ENCODE results near the gene ATIC. TPM values are rescaled to one million over a fixed set of nuclear protein-coding genes. Genes with fewer than 3 reads are reported as not detected.

The ATIC gene
- total and polyA plus RNA-seq, 2 donors: 40.7 to 106 TPM

DNA sequence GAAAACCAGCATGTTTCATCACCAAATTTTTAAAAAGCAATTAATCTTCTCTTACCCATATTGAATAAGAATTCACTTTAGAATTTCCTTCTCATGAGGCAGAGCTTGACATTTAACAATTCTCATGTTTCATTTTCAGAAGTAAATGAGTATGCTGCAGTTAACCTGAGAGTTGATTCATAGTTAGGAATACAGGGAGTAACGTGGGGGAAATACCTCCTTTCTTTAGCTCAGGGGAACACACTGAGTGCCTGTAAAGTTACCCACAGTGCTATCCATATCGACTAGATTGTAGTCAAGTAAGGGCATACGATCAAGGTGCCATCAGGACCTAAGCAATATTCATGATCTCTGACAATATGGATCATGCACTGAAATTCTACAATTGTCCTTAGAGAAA lies 38.9 kb upstream of the ATIC start:
- Histone ChIP-seq H3K27me3 (ENCODE audit: control insufficient read depth in 2 of 2, insufficient read depth in 1 of 2, low read length in 1 of 2) (no peaks in the 10 kb centered on the region), H3K36me3 (ENCODE audit: control insufficient read depth in 2 of 2, insufficient read depth in 2 of 2, low read length in 1 of 2) (no peaks in the 10 kb centered on the region), H3K4me1 (ENCODE audit: control insufficient read depth in 2 of 2, insufficient read depth in 2 of 2, low read length in 2 of 2) (no peaks in the 10 kb centered on the region), H3K9me3 (ENCODE audit: control insufficient read depth in 2 of 2, insufficient read depth in 1 of 2, low read length in 1 of 2) (no peaks in the 10 kb centered on the region), H3K27ac (ENCODE audit: low read depth in 1 of 2, low read length in 1 of 2) (no peak overlapping the region), H3K4me3 (ENCODE audit: low read length in 2 of 2) (no peak overlapping the region)
- DNase-seq (ENCODE audit: low read depth in 6 of 9, low spot score in 9 of 9): no peak
- WGBS: 93% methylated on average over 3 of the region's 3 CpGs

DNA sequence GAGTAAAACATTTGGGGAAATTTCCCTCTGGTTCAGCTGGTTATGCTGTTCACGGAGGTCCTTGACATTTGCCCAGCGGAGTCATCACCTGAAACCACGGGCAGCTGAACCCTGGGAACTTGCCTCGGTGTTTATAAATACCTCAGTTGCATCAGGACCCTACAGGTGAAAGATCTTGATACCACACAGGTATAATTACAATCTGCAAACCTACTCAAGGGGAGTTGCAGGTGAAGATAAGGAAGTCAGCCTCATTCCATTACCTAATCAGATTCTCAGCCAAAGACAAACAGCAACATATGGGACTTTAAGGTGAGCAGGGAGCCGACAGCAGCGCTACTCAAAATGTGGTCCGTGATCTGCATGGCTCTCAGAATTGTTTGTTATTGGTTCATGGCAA lies 37.0 kb upstream of the ATIC start:
- H3K36me3 ChIP-seq (ENCODE audit: control insufficient read depth in 2 of 2, insufficient read depth in 2 of 2, low read length in 1 of 2): no peaks in the 10 kb centered on the region
- H3K4me1 ChIP-seq (ENCODE audit: control insufficient read depth in 2 of 2, insufficient read depth in 2 of 2, low read length in 2 of 2): no peaks in the 10 kb centered on the region
- no peak for DNase-seq (ENCODE audit: low read depth in 6 of 9, low spot score in 9 of 9)
- H3K27ac ChIP-seq (ENCODE audit: low read depth in 1 of 2, low read length in 1 of 2): no peak overlapping the region
- no peaks in the 10 kb centered on the region for H3K27me3 ChIP-seq (ENCODE audit: control insufficient read depth in 2 of 2, insufficient read depth in 1 of 2, low read length in 1 of 2)
- WGBS: 89% methylated on average over 7 of the region's 7 CpGs
- H3K4me3 ChIP-seq (ENCODE audit: low read length in 2 of 2): no peak overlapping the region
- no peaks in the 10 kb centered on the region for H3K9me3 ChIP-seq (ENCODE audit: control insufficient read depth in 2 of 2, insufficient read depth in 1 of 2, low read length in 1 of 2)

DNA sequence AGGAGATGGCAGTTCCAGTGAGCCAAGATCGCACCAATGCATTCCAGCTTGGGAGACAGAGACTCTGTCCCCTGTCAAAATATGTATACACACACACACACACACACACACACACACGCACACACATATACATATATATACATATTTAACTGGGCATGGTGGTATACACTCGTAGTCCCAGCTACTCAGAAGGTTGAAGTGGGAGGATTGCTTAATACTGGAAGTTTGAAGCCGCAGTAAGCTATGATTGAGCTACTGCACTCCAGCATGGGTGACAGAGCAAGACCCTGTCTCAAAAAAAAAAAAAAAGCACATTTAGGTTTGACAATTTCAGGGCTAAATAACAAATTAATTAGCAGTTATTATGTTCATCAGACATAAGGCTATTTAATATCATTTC lies 36.0 kb upstream of the ATIC start:
- WGBS: 72% methylated on average over 4 of the region's 4 CpGs
- H3K27me3 ChIP-seq (ENCODE audit: control insufficient read depth in 2 of 2, insufficient read depth in 1 of 2, low read length in 1 of 2): no peaks in the 10 kb centered on the region
- no peak overlapping the region for H3K4me3 ChIP-seq (ENCODE audit: low read length in 2 of 2)
- no peaks in the 10 kb centered on the region for H3K4me1 ChIP-seq (ENCODE audit: control insufficient read depth in 2 of 2, insufficient read depth in 2 of 2, low read length in 2 of 2)
- no peak for DNase-seq (ENCODE audit: low read depth in 6 of 9, low spot score in 9 of 9)
- no peaks in the 10 kb centered on the region for H3K9me3 ChIP-seq (ENCODE audit: control insufficient read depth in 2 of 2, insufficient read depth in 1 of 2, low read length in 1 of 2)
- H3K27ac ChIP-seq (ENCODE audit: low read depth in 1 of 2, low read length in 1 of 2): no peak overlapping the region
- no peaks in the 10 kb centered on the region for H3K36me3 ChIP-seq (ENCODE audit: control insufficient read depth in 2 of 2, insufficient read depth in 2 of 2, low read length in 1 of 2)

DNA sequence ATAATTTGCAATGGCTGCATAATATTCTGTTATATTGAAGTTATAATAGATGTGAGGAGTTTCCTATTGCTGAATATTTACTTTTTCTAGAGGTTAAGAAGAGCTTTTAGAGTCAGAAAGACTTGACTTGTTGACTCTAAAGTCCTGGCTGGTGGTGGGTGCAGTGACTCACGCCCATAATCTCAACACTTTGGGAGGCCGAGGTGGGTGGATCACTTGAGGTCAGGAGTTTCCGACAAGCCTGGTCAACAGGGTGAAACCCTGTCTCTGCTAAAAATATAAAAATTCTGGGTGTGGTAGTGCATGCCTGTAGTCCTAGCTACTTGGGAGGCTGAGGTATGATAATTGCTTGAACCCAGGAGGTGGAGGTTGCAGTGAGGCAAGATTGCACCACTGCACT lies 33.9 kb upstream of the ATIC start:
- H3K4me1 ChIP-seq (ENCODE audit: control insufficient read depth in 2 of 2, insufficient read depth in 2 of 2, low read length in 2 of 2): no peaks in the 10 kb centered on the region
- WGBS: 78% methylated on average over 3 of the region's 3 CpGs
- no peak overlapping the region for H3K27ac ChIP-seq (ENCODE audit: low read depth in 1 of 2, low read length in 1 of 2)
- H3K36me3 ChIP-seq (ENCODE audit: control insufficient read depth in 2 of 2, insufficient read depth in 2 of 2, low read length in 1 of 2): no peaks in the 10 kb centered on the region
- no peaks in the 10 kb centered on the region for H3K9me3 ChIP-seq (ENCODE audit: control insufficient read depth in 2 of 2, insufficient read depth in 1 of 2, low read length in 1 of 2)
- no peaks in the 10 kb centered on the region for H3K27me3 ChIP-seq (ENCODE audit: control insufficient read depth in 2 of 2, insufficient read depth in 1 of 2, low read length in 1 of 2)
- DNase-seq (ENCODE audit: low read depth in 6 of 9, low spot score in 9 of 9): no peak
- H3K4me3 ChIP-seq (ENCODE audit: low read length in 2 of 2): no peak overlapping the region

DNA sequence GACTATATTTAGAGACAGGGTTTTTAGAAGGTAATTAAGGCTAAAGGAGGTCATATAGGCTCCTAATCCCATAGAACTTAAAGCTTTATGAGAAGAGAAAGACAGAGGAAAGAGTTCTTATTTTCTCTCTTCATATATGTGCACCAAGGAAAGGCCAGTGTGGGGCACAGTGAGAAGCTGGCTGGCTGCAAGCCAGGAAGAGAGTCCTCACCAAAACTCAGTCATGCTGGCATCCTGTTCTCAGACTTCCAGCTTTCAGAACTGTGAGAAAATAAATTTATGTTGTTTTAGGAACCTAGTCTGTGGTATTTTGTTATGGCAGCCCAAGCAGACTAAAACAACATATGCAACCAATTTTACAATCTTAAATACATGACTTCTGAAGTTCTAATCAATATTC lies 31.5 kb upstream of the ATIC start:
- H3K9me3 ChIP-seq (ENCODE audit: control insufficient read depth in 2 of 2, insufficient read depth in 1 of 2, low read length in 1 of 2): no peaks in the 10 kb centered on the region
- no peak overlapping the region for H3K4me3 ChIP-seq (ENCODE audit: low read length in 2 of 2)
- no peaks in the 10 kb centered on the region for H3K36me3 ChIP-seq (ENCODE audit: control insufficient read depth in 2 of 2, insufficient read depth in 2 of 2, low read length in 1 of 2)
- no peak for DNase-seq (ENCODE audit: low read depth in 6 of 9, low spot score in 9 of 9)
- H3K27me3 ChIP-seq (ENCODE audit: control insufficient read depth in 2 of 2, insufficient read depth in 1 of 2, low read length in 1 of 2): no peaks in the 10 kb centered on the region
- no peak overlapping the region for H3K27ac ChIP-seq (ENCODE audit: low read depth in 1 of 2, low read length in 1 of 2)
- H3K4me1 ChIP-seq (ENCODE audit: control insufficient read depth in 2 of 2, insufficient read depth in 2 of 2, low read length in 2 of 2): no peaks in the 10 kb centered on the region

DNA sequence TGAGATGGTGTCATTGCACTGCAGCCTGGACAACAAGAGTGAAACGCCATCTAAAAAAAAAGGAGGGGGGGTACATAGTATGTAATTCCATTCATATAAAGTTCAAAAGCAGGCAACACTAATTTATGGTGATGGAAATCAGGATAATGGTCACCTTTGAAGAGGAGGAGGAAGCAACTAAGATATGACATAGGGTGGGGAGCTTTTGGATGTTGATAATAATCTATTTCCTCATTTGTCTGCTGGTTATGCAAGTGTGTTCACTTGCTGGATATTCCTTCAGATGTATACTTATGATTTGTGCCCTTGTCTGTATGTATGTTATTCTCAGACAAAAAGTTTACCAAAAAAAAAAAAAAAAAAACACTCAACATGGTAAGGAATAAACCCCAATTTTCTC lies 28.6 kb upstream of the ATIC start:
- Histone ChIP-seq H3K4me3 (ENCODE audit: low read length in 2 of 2) (no peak overlapping the region), H3K27me3 (ENCODE audit: control insufficient read depth in 2 of 2, insufficient read depth in 1 of 2, low read length in 1 of 2) (no peaks in the 10 kb centered on the region), H3K4me1 (ENCODE audit: control insufficient read depth in 2 of 2, insufficient read depth in 2 of 2, low read length in 2 of 2) (no peaks in the 10 kb centered on the region), H3K36me3 (ENCODE audit: control insufficient read depth in 2 of 2, insufficient read depth in 2 of 2, low read length in 1 of 2) (no peaks in the 10 kb centered on the region), H3K27ac (ENCODE audit: low read depth in 1 of 2, low read length in 1 of 2) (no peak overlapping the region), H3K9me3 (ENCODE audit: control insufficient read depth in 2 of 2, insufficient read depth in 1 of 2, low read length in 1 of 2) (no peaks in the 10 kb centered on the region)
- DNase-seq (ENCODE audit: low read depth in 6 of 9, low spot score in 9 of 9): no peak
- 100% methylated on average over 1 of the region's 1 CpG for WGBS

DNA sequence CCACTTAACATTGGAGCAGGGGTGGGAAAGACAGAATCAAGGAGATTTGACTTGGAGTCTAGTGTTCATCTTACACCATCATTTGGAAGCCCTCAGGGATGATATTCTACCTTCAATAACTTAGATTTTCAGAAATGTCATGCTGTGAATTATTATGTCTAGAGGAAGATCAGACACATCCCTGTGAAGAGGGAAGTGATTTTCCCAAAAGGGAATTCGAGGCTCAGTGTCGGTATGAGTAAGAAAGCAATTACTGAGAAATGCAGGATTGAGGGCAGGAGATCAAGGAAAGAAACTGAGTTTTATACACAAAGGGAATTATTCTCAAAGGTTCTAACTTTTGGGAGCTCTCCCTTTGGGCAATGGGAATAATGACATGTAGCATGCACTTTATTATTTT lies 25.6 kb upstream of the ATIC start:
- Histone ChIP-seq H3K36me3 (ENCODE audit: control insufficient read depth in 2 of 2, insufficient read depth in 2 of 2, low read length in 1 of 2) (no peaks in the 10 kb centered on the region), H3K4me3 (ENCODE audit: low read length in 2 of 2) (no peak overlapping the region), H3K27me3 (ENCODE audit: control insufficient read depth in 2 of 2, insufficient read depth in 1 of 2, low read length in 1 of 2) (no peaks in the 10 kb centered on the region), H3K9me3 (ENCODE audit: control insufficient read depth in 2 of 2, insufficient read depth in 1 of 2, low read length in 1 of 2) (no peaks in the 10 kb centered on the region), H3K4me1 (ENCODE audit: control insufficient read depth in 2 of 2, insufficient read depth in 2 of 2, low read length in 2 of 2) (no peaks in the 10 kb centered on the region), H3K27ac (ENCODE audit: low read depth in 1 of 2, low read length in 1 of 2) (no peak overlapping the region)
- no peak for DNase-seq (ENCODE audit: low read depth in 6 of 9, low spot score in 9 of 9)
- WGBS: 95% methylated on average over 2 of the region's 2 CpGs

DNA sequence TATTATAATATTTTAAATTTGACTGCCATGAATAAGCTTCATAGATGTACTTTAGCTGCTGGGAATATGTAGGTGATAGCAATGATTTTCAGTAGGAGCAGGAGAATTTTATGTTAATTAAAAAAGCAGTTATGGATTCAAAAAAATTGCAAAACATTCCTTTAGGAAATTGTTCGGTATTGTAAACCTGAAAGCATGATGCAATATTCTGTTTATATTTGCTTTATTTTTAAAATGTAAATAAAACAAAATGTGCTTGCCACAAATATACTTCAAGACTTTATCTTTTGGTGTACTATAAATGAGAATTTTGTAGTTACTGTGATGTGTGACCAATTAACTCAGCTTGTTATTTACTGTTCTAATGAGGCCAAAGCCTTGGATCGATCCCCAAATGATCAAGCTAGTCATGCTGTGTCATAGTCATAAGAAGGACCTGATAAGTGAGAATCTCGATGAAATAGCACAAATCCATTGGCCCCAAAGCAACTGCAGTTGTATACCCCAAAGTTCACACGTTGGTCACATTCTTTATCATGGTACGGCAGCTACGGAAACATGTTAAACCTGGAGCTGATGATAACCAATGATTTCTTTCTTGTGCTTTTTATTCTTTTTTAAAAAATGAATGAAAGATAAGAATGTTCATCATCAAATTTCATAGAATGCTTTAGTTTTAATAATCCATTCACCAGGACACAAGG lies 23.6 kb upstream of the ATIC start:
- no peak overlapping the region for H3K27ac ChIP-seq (ENCODE audit: low read depth in 1 of 2, low read length in 1 of 2)
- no peak for DNase-seq (ENCODE audit: low read depth in 6 of 9, low spot score in 9 of 9)
- WGBS: 95% methylated on average over 6 of the region's 6 CpGs
- H3K4me1 ChIP-seq (ENCODE audit: control insufficient read depth in 2 of 2, insufficient read depth in 2 of 2, low read length in 2 of 2): no peaks in the 10 kb centered on the region
- no peak overlapping the region for H3K4me3 ChIP-seq (ENCODE audit: low read length in 2 of 2)
- no peaks in the 10 kb centered on the region for H3K27me3 ChIP-seq (ENCODE audit: control insufficient read depth in 2 of 2, insufficient read depth in 1 of 2, low read length in 1 of 2)
- no peaks in the 10 kb centered on the region for H3K36me3 ChIP-seq (ENCODE audit: control insufficient read depth in 2 of 2, insufficient read depth in 2 of 2, low read length in 1 of 2)
- H3K9me3 ChIP-seq (ENCODE audit: control insufficient read depth in 2 of 2, insufficient read depth in 1 of 2, low read length in 1 of 2): no peaks in the 10 kb centered on the region

DNA sequence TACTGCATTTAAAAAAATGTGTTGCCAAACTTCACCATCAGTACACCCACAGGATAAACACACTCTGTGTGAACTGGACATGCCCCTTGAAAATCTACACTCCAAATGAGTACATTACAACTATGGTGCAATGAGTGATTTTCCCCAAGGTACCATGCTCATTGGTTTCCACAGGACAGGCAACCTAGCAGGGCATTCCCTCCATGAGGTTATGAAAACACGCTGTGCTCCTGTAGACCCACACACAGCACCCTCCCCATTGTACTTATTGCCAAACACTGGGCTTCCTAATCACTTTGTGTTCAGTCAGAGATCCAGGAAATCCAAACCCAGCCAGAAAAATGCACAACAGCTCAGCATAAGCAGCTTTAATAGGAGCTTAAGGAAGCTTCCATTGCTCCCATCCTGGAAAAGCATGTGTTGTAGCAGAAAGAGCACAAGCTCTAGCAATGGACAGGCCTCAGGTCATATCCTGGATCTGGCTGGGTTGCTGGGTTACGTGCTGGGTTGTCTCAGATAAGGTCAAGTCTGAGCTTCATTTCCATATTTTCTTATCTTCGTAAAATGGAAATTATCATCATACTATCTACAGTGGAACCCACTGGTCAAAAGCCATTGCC lies 20.8 kb upstream of the ATIC start:
- H3K4me3 ChIP-seq (ENCODE audit: low read length in 2 of 2): no peak overlapping the region
- H3K4me1 ChIP-seq (ENCODE audit: control insufficient read depth in 2 of 2, insufficient read depth in 2 of 2, low read length in 2 of 2): no peaks in the 10 kb centered on the region
- 96% methylated on average over 3 of the region's 3 CpGs for WGBS
- H3K9me3 ChIP-seq (ENCODE audit: control insufficient read depth in 2 of 2, insufficient read depth in 1 of 2, low read length in 1 of 2): no peaks in the 10 kb centered on the region
- no peaks in the 10 kb centered on the region for H3K27me3 ChIP-seq (ENCODE audit: control insufficient read depth in 2 of 2, insufficient read depth in 1 of 2, low read length in 1 of 2)
- H3K27ac ChIP-seq (ENCODE audit: low read depth in 1 of 2, low read length in 1 of 2): no peak overlapping the region
- DNase-seq (ENCODE audit: low read depth in 6 of 9, low spot score in 9 of 9): no peak
- no peaks in the 10 kb centered on the region for H3K36me3 ChIP-seq (ENCODE audit: control insufficient read depth in 2 of 2, insufficient read depth in 2 of 2, low read length in 1 of 2)

Data from thymus (tissue), 11 donors.